Measurements from ENCODE around the gene RBM41. TPM values are rescaled to one million over a fixed set of nuclear protein-coding genes. Genes with fewer than 3 reads are reported as not detected.
"Not testable (repeated sequence)": the region's sequence is repeated elsewhere in the genome, so short reads cannot be mapped to it uniquely, and the experiment has no call there.

RBM41 gene
- total and polyA plus RNA-seq, 2 experiments from 2014 or later: 20.0 to 21.9 TPM

- H3K4me3 ChIP-seq; H3K27ac Mint-ChIP-seq; H3K27me3 Mint-ChIP-seq (ENCODE audit: insufficient read depth, low read depth, poor library complexity); H3K27me3 ChIP-seq (ENCODE audit: insufficient read depth); H3K4me3 Mint-ChIP-seq; H3K9me3 Mint-ChIP-seq; H2AFZ ChIP-seq; DNase-seq (ENCODE audit: low spot score); H3K4me1 Mint-ChIP-seq; ATAC-seq; H3K9me2 ChIP-seq (ENCODE audit: insufficient read depth); H3F3A ChIP-seq (replicated peaks; ENCODE audit: low read depth); H3K4me2 ChIP-seq; H3K79me2 ChIP-seq (replicated peaks; ENCODE audit: insufficient read depth); H3K36me3 ChIP-seq (ENCODE audit: insufficient read depth); H3K4me1 ChIP-seq (ENCODE audit: insufficient read depth); H3K27ac ChIP-seq (ENCODE audit: low read depth); H4K20me1 ChIP-seq (replicated peaks; ENCODE audit: insufficient read depth); H3K36me3 Mint-ChIP-seq (ENCODE audit: low read depth): not testable (repeated sequence)
Measured at GRCh38 chrX:107157618-107158017, 39.0 kb upstream of the RBM41 start.

GRCh38 chrX:107155621-107156430 is 37.2 kb upstream of the RBM41 start:
- H3K4me1 Mint-ChIP-seq; H3K27ac Mint-ChIP-seq; H3K27me3 ChIP-seq (ENCODE audit: insufficient read depth); ATAC-seq; H3K9me3 Mint-ChIP-seq; H3K9me2 ChIP-seq (ENCODE audit: insufficient read depth); H3K27ac ChIP-seq (ENCODE audit: low read depth); H3K27me3 Mint-ChIP-seq (ENCODE audit: insufficient read depth, low read depth, poor library complexity); H4K20me1 ChIP-seq (replicated peaks; ENCODE audit: insufficient read depth); H3F3A ChIP-seq (replicated peaks; ENCODE audit: low read depth); H3K36me3 ChIP-seq (ENCODE audit: insufficient read depth); H3K4me1 ChIP-seq (ENCODE audit: insufficient read depth); H3K36me3 Mint-ChIP-seq (ENCODE audit: low read depth); H3K79me2 ChIP-seq (replicated peaks; ENCODE audit: insufficient read depth); DNase-seq (ENCODE audit: low spot score): not testable (repeated sequence)
- H2AFZ ChIP-seq: 0 out of 2 replicates have a peak overlapping the region, but pooled peaks have one; percentile 28
- H3K4me3 ChIP-seq: peak overlapping the region; percentile 49
- H3K4me3 Mint-ChIP-seq: peak overlapping the region; percentile 72
- H3K4me2 ChIP-seq: peak overlapping the region; percentile 74

GRCh38 chrX:107154787-107155620 is 36.4 kb upstream of the RBM41 start:
- H3K4me2 ChIP-seq: peak overlapping the region; percentile 74
- H3K36me3 Mint-ChIP-seq (ENCODE audit: low read depth): no peaks in the 10 kb centered on the region
- H3K27ac Mint-ChIP-seq: no peak overlapping the region
- peak overlapping the region; percentile 72 for H3K4me3 Mint-ChIP-seq
- no peaks in the 10 kb centered on the region for H3K79me2 ChIP-seq (replicated peaks; ENCODE audit: insufficient read depth)
- peaks cover 2% of the 10 kb centered on the region for H3K27me3 Mint-ChIP-seq (ENCODE audit: insufficient read depth, low read depth, poor library complexity)
- H2AFZ ChIP-seq: no peak overlapping the region
- DNase-seq (ENCODE audit: low spot score) (no peak), ATAC-seq (peak; percentile 62)
- no peak overlapping the region for H3K27ac ChIP-seq (ENCODE audit: low read depth)
- H3K9me3 Mint-ChIP-seq: no peaks in the 10 kb centered on the region; the same call in 2 of the 3 replicates
- H3F3A ChIP-seq (replicated peaks; ENCODE audit: low read depth): no peaks in the 10 kb centered on the region
- no peaks in the 10 kb centered on the region for H3K27me3 ChIP-seq (ENCODE audit: insufficient read depth)
- no peaks in the 10 kb centered on the region for H3K36me3 ChIP-seq (ENCODE audit: insufficient read depth)
- H4K20me1 ChIP-seq (replicated peaks; ENCODE audit: insufficient read depth): no peaks in the 10 kb centered on the region
- no peaks in the 10 kb centered on the region for H3K9me2 ChIP-seq (ENCODE audit: insufficient read depth)
- H3K4me1 Mint-ChIP-seq: peaks cover 10% of the 10 kb centered on the region; the same call in 2 of the 3 replicates
- peak overlapping the region; percentile 49 for H3K4me3 ChIP-seq
- peaks cover 7% of the 10 kb centered on the region; the same call in 1 of the 2 replicates for H3K4me1 ChIP-seq (ENCODE audit: insufficient read depth)
- no peak for TF ChIP-seq STAT1 (IDR thresholded peaks at IDR 0.05; ENCODE audit: unreplicated experiment)
- no peak for TF ChIP-seq JUNB (IDR thresholded peaks at IDR 0.05; ENCODE audit: unreplicated experiment)
- no peak for TF ChIP-seq POLR2AphosphoS5 (IDR thresholded peaks at IDR 0.05; ENCODE audit: low read depth)
- no peak for TF ChIP-seq ZNF114 (CRISPR knock-in tag; IDR thresholded peaks at IDR 0.05)
- TF ChIP-seq EZH2phosphoT487 (IDR thresholded peaks at IDR 0.05; ENCODE audit: unreplicated experiment): no peak
- no peak for TF ChIP-seq EZH2 (IDR thresholded peaks at IDR 0.05; ENCODE audit: low read depth, unreplicated experiment)
- no peak for TF ChIP-seq CREB1 (CRISPR knock-in tag; IDR thresholded peaks at IDR 0.05; ENCODE audit: low read depth)
- no peak for TF ChIP-seq CTCF (conservative IDR thresholded peaks at IDR 0.05; ENCODE audit: low read depth in 2 of 2)
